Body of pancreas (tissue), 4 donors: ENCODE data around the gene SLC28A1. TPM values are rescaled to one million over a fixed set of nuclear protein-coding genes. Genes with fewer than 3 reads are reported as not detected.

ENCODE experiments used
- ATAC-seq: fragments of 150-250 bp; one replicate; pipeline ENCODE4 v1.9.1; 2016
- DNase-seq, 4 donors: peaks; one replicate each; pipeline ENCODE4 v3.0.0-alpha.2; 2019
- H3K27ac ChIP-seq, 4 donors: fragments of 200-600 bp; sonication (generic); 1 replicate in 3 of 4; 2 replicates in 1 of 4; pipeline versions ENCODE4 v1.5.1 to v1.6.1; 2016 to 2019; ENCODE audit warnings: mild to moderate bottlenecking in 1 of 4, mixed read lengths in 1 of 4, moderate library complexity in 1 of 4
- H3K27me3 ChIP-seq, 2 donors: fragments of 200-600 bp; sonication (generic); one replicate each; pipeline ENCODE4 v1.6.0; 2016; ENCODE audit warnings: mild to moderate bottlenecking in 1 of 2
- H3K36me3 ChIP-seq, 2 donors: fragments of 200-600 bp; sonication (generic); replicated peaks in 1 of 2; 2 replicates each; pipeline ENCODE4 v1.5.1; 2016; ENCODE audit warnings: low read depth in 2 of 2; ENCODE audit not compliant: insufficient read depth in 1 of 2
- H3K4me1 ChIP-seq: fragments of 200-600 bp; sonication (generic); one replicate; pipeline ENCODE4 v1.6.0; 2016
- H3K4me3 ChIP-seq, 2 donors: fragments of 200-600 bp; sonication (generic); 1 replicate in 1 of 2; 2 replicates in 1 of 2; pipeline ENCODE4 v1.5.1; 2016 to 2019
- H3K9me3 ChIP-seq, 3 donors: fragments of 200-600 bp; sonication (generic); 1 replicate in 2 of 3; 2 replicates in 1 of 3; pipeline ENCODE4 v1.5.1; 2016
- CTCF ChIP-seq, 7 experiments: fragments of 450-650 bp in 4 of 7; fragments of 200-600 bp in 3 of 7; sonication (generic) in 3 of 7; IDR thresholded peaks; one replicate each; pipeline ENCODE4 v1.5.1; 2016 to 2019; ENCODE audit warnings: antibody characterized with exemption in 7 of 7
- POLR2A ChIP-seq, 3 donors: fragments of 450-650 bp; IDR thresholded peaks; one replicate each; pipeline ENCODE4 v1.6.1; 2016; ENCODE audit warnings: antibody characterized with exemption in 3 of 3, mild to moderate bottlenecking in 2 of 3
- WGBS, 2 donors: methylation state at CpG; one replicate each; pipeline ENCODE4 v1.1.5; 2017; 5-methylcytosine and 5-hydroxymethylcytosine counted together
- intact Hi-C: fragments of 100-400 bp; cut with DNase I; formaldehyde crosslinking; loops from one replicate; pipeline ENCODE4 v1.15.1; 2023
- total RNA-seq, 2 donors: library from RNA; depleted of rRNA; stranded (reverse); fragments of >200 nt; gene quantifications; one replicate each; pipeline ENCODE4 v1.1.0, GENCODE V29; 2016

Gene SLC28A1
- total RNA-seq, 2 donors from 2014 or later: 0.26 TPM; not detected in 1

GRCh38 chr15:84907731-84908130 lies 23.3 kb downstream of the SLC28A1 start:
- no peak overlapping the region for H3K4me3 ChIP-seq
- no peak overlapping the region for H3K27ac ChIP-seq
- no peaks in the 10 kb centered on the region for H3K36me3 ChIP-seq
- DNase-seq (no peak), ATAC-seq (no peak)
- H3K9me3 ChIP-seq: no peaks in the 10 kb centered on the region
- WGBS, 2 donors: 92 to 97% methylated on average over 4 of the region's 4 CpGs
- intact Hi-C loops: no loop called here
- H3K27me3 ChIP-seq: no peaks in the 10 kb centered on the region
- no peak for TF ChIP-seq POLR2A (IDR thresholded peaks at IDR 0.05)
- TF ChIP-seq CTCF (IDR thresholded peaks at IDR 0.05): no peak
- peaks cover 33% of the 10 kb centered on the region for H3K4me1 ChIP-seq

GRCh38 chr15:84908564-84908963 lies 24.1 kb downstream of the SLC28A1 start:
- Histone ChIP-seq H3K4me3 (no peak overlapping the region), H3K36me3 (no peaks in the 10 kb centered on the region), H3K27ac (peak overlapping the region in 1 of 4 donors; percentile 38), H3K4me1 (peaks cover 41% of the 10 kb centered on the region), H3K9me3 (no peaks in the 10 kb centered on the region), H3K27me3 (no peaks in the 10 kb centered on the region)
- intact Hi-C loops: no loop called here
- no peak for DNase-seq
- no peak for ATAC-seq
- TF ChIP-seq POLR2A (IDR thresholded peaks at IDR 0.05) (no peak), CTCF (IDR thresholded peaks at IDR 0.05) (no peak)
- whole genome bisulfite sequencing, 2 donors: 63 to 70% methylated on average over 13 of the region's 13 CpGs

GRCh38 chr15:84909029-84909428 lies 24.6 kb downstream of the SLC28A1 start:
- WGBS, 2 donors: 87 to 93% methylated on average over 3 of the region's 3 CpGs
- no peaks in the 10 kb centered on the region for H3K9me3 ChIP-seq
- intact Hi-C loops: no loop called here
- H3K4me3 ChIP-seq: no peak overlapping the region
- no peak for ATAC-seq
- peak overlapping the region in 1 of 4 donors; percentile 38 for H3K27ac ChIP-seq
- no peak for DNase-seq
- no peaks in the 10 kb centered on the region for H3K36me3 ChIP-seq
- peaks cover 44% of the 10 kb centered on the region for H3K4me1 ChIP-seq
- no peak for TF ChIP-seq CTCF (IDR thresholded peaks at IDR 0.05)
- TF ChIP-seq POLR2A (IDR thresholded peaks at IDR 0.05): no peak
- H3K27me3 ChIP-seq: no peaks in the 10 kb centered on the region

- no peak for DNase-seq
- peaks cover 51% of the 10 kb centered on the region for H3K4me1 ChIP-seq
- no peak for TF ChIP-seq POLR2A (IDR thresholded peaks at IDR 0.05)
- no peak for TF ChIP-seq CTCF (IDR thresholded peaks at IDR 0.05)
- 84 to 94% methylated on average over 2 to 4 of the region's 4 CpGs for WGBS, 2 donors
- no peaks in the 10 kb centered on the region for H3K36me3 ChIP-seq
- no peak for ATAC-seq
- no peak overlapping the region for H3K4me3 ChIP-seq
- peak overlapping the region in 2 of 4 donors; percentile 20 to 28 for H3K27ac ChIP-seq
- H3K9me3 ChIP-seq: no peaks in the 10 kb centered on the region
- intact Hi-C loops: no loop called here
- H3K27me3 ChIP-seq: no peaks in the 10 kb centered on the region
Observed at GRCh38 chr15:84909782-84910181, 25.3 kb downstream of the SLC28A1 start.

- TF ChIP-seq CTCF (IDR thresholded peaks at IDR 0.05) (no peak), POLR2A (IDR thresholded peaks at IDR 0.05) (no peak)
- intact Hi-C loops: no loop called here
- Histone ChIP-seq H3K9me3 (no peaks in the 10 kb centered on the region), H3K4me3 (no peak overlapping the region), H3K27ac (peak overlapping the region; percentile 85 to 98 (median 88)), H3K4me1 (peaks cover 61% of the 10 kb centered on the region), H3K36me3 (no peaks in the 10 kb centered on the region), H3K27me3 (no peaks in the 10 kb centered on the region)
- 88 to 90% methylated on average over 17 of the region's 17 CpGs for WGBS, 2 donors
- ATAC-seq (no peak), DNase-seq (no peak)
Observed at GRCh38 chr15:84910928-84911623, 26.6 kb downstream of the SLC28A1 start.
